ENCODE measurements around the gene TNFAIP3.

TNFAIP3 gene

DNA sequence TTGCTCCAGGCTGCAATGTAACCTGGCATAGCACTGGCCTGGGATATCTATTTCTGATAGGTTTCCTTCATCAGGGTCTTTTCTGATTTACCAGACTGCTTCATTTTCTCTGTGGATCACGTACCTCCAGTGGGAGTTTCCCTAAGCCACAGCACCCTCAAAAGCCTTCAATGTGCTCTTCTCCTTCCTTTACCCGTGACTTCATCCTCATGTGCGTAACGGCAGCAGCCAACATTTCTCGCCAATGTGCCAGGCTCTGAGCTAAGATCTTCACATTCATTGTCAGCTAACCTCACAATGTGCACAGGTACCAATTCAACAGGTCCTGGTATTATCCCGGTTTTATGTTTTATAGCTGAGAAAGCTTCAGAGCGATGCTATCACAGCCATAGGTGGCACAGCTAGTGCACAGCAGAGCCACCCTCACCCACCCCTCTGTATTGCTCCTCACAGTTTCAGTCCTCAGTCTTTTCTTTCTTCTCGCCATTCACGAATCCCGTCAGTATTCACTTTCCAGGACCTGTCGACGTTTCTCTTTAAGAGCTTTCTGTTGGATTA, 58.2 kb downstream of the TNFAIP3 start:
- DNase-seq (ENCODE audit: low spot score): no peak

DNA sequence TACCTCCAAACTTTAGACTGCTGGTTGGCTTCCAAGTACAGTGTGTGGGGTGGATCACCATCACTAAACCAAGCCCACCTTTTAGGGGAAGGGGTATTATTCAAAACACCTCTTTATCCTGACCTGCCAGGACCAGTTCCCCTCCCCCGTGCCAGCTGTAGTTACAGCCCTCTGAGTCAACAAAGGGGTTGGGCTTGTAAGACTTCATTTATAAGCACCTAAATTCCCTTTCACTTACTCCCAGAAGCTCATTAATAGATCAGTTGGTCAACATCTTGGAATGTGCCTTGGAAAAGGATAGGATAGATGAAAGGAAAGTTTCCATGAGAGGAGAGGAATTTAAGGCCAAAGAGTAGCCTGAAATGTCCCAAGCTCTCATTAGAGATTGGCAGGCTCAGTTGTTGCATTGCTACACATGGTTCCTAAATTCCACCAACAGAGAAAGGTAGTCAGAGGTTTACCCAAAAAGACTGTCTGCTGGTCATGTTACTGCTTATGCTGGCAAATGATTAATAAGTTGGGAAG, 59.2 kb downstream of the TNFAIP3 start:
- DNase-seq (ENCODE audit: low spot score): no peak

DNA sequence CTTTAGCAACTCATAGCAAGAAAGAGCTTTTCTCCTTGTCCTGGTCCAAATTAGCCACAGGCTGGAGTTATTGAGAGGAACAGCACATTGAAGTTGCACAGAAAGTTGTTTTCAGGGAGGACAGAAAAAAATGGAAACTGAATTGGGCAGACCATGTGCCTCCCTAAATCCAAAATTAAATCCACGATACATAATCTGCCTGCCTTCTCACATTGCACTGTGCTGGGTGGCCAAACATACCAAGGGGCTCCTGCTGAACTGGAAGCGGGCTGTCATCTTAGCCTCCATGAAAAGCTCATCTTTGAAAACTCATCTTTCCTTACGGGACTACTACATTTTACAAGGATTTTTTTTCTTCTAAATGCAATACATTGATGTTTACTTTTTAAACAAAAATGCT, 59.9 kb downstream of the TNFAIP3 start:
- no peak for DNase-seq (ENCODE audit: low spot score)

DNA sequence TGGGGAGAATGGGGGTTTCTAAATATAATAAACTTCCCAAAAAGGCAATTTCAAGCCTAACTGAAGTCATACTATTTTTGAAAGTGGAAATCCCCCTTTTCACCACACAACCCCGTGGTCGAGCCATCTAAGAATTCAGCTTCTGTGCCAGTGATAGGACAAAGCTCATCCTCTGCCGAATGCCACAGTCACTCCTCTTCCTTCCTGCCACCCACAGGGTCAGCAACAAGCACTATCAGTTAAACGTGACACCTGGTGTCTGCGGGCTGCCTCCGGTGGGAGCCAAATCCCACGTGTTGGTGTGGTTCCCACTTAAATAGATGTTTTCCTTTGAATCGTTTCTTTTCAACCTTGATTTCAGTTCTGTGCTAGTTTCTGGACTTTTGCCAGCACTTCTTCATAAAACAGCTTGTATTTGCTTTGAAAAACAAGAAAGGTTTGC, 60.7 kb downstream of the TNFAIP3 start:
- DNase-seq (ENCODE audit: low spot score): no peak

- no peak for DNase-seq (ENCODE audit: low spot score)
These were observed 61.2 kb downstream of the TNFAIP3 start for GRCh38 chr6:137928286-137928685.

- no peak for DNase-seq (ENCODE audit: low spot score)
These were observed 64.9 kb downstream of the TNFAIP3 start for GRCh38 chr6:137931849-137932465.
